Measurements from ENCODE around the gene THRSP. TPM values are rescaled to one million over a fixed set of nuclear protein-coding genes. Genes with fewer than 3 reads are reported as not detected.

The THRSP gene
- total RNA-seq, 4 donors from 2014 or later = 17.9 to 129 (median 47.3) TPM

DNA sequence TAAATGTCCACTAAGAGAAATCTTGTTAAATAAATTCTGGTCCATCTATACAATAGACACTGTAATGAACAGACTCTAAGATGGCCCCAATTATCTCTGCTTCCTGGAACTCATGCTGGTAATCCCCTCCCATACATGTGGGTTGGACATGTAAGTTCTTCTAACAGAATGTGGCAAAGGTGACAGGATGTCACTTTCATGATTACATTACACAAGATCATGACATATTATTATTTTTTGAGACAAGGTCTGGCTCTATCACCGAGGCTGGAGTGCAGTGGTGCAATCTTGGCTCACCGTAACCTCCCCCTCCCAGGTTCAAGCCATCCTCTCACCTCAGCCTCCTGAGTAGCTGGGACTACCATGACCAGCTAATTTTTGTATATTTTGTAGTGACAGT is 30.6 kb downstream of the THRSP start:
- H3K4me3 ChIP-seq = no peak overlapping the region
- 89% methylated on average over 2 of the region's 2 CpGs for WGBS
- no peaks in the 10 kb centered on the region for H3K4me1 ChIP-seq

DNA sequence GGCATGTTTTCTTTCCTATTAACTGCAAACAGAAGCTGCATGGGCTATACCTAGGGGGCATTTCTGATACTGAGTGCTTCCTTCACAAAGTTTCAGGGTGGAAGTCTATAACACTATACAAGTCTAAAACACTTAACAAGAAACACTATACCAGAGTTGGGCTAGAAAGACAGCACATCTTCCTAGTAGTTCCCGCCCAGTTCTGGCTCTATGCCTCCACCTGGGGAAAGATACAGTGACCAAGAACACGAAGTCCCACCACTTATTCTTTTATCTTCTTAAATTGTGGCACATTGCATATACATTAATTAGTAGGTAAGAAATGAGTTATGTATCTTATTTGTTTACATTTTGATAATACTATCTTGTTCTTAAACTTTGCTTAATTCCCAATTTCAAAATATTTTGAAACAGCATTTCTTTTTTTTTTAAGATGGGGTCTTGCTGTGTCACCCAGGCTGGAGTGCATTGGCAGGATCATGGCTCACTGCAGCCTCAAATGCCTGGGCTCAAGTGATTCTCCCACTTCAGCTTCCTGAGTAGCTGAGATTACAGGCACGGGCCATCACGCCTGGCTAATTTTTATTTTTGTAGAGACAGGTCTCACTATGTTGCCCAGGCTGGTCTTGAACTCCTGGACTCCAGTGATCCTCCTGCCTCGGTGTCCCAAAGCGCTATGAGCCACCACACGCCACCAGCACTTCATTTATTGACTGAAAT is 34.2 kb downstream of the THRSP start:
- Histone ChIP-seq H3K4me1 (no peaks in the 10 kb centered on the region), H3K27ac (no peak overlapping the region)
- 84% methylated on average over 7 of the region's 7 CpGs for WGBS

More for the DNA sequence above, 30.6 kb downstream of the THRSP start:
- TF ChIP-seq EP300 (IDR thresholded peaks at IDR 0.05) (no peak), CTCF (IDR thresholded peaks at IDR 0.05) (no peak), POLR2A (IDR thresholded peaks at IDR 0.05) (no peak), POLR2AphosphoS5 (IDR thresholded peaks at IDR 0.05) (no peak)
- no peak overlapping the region for H3K27ac ChIP-seq
- peaks cover 15% of the 10 kb centered on the region for H3K36me3 ChIP-seq
- DNase-seq (ENCODE audit: low spot score in 2 of 2) = no peak
- no peaks in the 10 kb centered on the region for H3K27me3 ChIP-seq
- no peaks in the 10 kb centered on the region for H3K9me3 ChIP-seq

GRCh38 chr11:78099666-78100065 is 36.0 kb downstream of the THRSP start:
- no peak for DNase-seq (ENCODE audit: low spot score in 2 of 2)
- no peak for TF ChIP-seq CTCF (IDR thresholded peaks at IDR 0.05)
- TF ChIP-seq POLR2AphosphoS5 (IDR thresholded peaks at IDR 0.05) = no peak
- no peak for TF ChIP-seq EP300 (IDR thresholded peaks at IDR 0.05)
- no peak for TF ChIP-seq POLR2A (IDR thresholded peaks at IDR 0.05)
- Histone ChIP-seq H3K9me3 (no peaks in the 10 kb centered on the region), H3K27me3 (no peaks in the 10 kb centered on the region), H3K27ac (peak overlapping the region; percentile 26), H3K4me1 (no peaks in the 10 kb centered on the region), H3K4me3 (no peak overlapping the region), H3K36me3 (peaks cover 39% of the 10 kb centered on the region)
- WGBS = 65% methylated on average over 4 of the region's 4 CpGs

More for the DNA sequence above, 34.2 kb downstream of the THRSP start:
- Histone ChIP-seq H3K36me3 (peaks cover 42% of the 10 kb centered on the region), H3K9me3 (no peaks in the 10 kb centered on the region), H3K4me3 (no peak overlapping the region), H3K27me3 (no peaks in the 10 kb centered on the region)
- TF ChIP-seq EP300 (IDR thresholded peaks at IDR 0.05) (no peak), POLR2A (IDR thresholded peaks at IDR 0.05) (no peak), CTCF (IDR thresholded peaks at IDR 0.05) (no peak), POLR2AphosphoS5 (IDR thresholded peaks at IDR 0.05) (no peak)
- no peak for DNase-seq (ENCODE audit: low spot score in 2 of 2)

DNA sequence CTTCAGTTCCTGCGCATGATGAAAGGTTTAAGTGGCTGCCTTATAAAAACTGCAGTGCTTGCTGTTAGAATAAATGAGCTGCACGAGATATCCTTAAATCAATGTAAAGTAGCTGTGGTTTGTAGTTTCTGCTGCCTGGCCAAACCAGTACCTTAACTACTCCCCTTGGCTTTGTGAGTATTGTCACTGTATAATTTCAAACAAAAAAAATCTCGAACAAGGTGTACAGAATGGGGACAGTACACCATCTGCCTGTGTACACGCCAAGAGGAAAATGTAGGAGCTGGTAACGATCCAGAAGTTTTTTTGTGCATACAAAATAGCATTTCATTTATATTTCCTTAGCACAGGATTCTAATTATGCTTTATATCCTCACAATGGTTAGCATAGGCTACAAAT is 36.6 kb downstream of the THRSP start:
- 65% methylated on average over 5 of the region's 5 CpGs for WGBS
- Histone ChIP-seq H3K36me3 (peaks cover 37% of the 10 kb centered on the region), H3K4me3 (no peak overlapping the region), H3K4me1 (no peaks in the 10 kb centered on the region), H3K27ac (peak overlapping the region; percentile 26), H3K27me3 (no peaks in the 10 kb centered on the region), H3K9me3 (no peaks in the 10 kb centered on the region)
- no peak for DNase-seq (ENCODE audit: low spot score in 2 of 2)
- TF ChIP-seq CTCF (IDR thresholded peaks at IDR 0.05) (no peak), POLR2A (IDR thresholded peaks at IDR 0.05) (no peak), EP300 (IDR thresholded peaks at IDR 0.05) (no peak), POLR2AphosphoS5 (IDR thresholded peaks at IDR 0.05) (no peak)

- Histone ChIP-seq H3K27me3 (no peaks in the 10 kb centered on the region), H3K36me3 (peaks cover 37% of the 10 kb centered on the region), H3K9me3 (no peaks in the 10 kb centered on the region), H3K4me3 (no peak overlapping the region), H3K27ac (no peak overlapping the region), H3K4me1 (no peaks in the 10 kb centered on the region)
- 85% methylated on average over 2 of the region's 2 CpGs for WGBS
- DNase-seq (ENCODE audit: low spot score in 2 of 2) = no peak
- TF ChIP-seq POLR2A (IDR thresholded peaks at IDR 0.05) = no peak
- TF ChIP-seq POLR2AphosphoS5 (IDR thresholded peaks at IDR 0.05) = no peak
- TF ChIP-seq EP300 (IDR thresholded peaks at IDR 0.05) = no peak
- no peak for TF ChIP-seq CTCF (IDR thresholded peaks at IDR 0.05)
Observed at GRCh38 chr11:78100676-78101472, 37.2 kb downstream of the THRSP start.

All from suprapubic skin (tissue), 4 donors.